ENCODE measurements around the gene CCDC174.
"Not testable (repeated sequence)": the region's sequence is repeated elsewhere in the genome, so short reads cannot be mapped to it uniquely, and the experiment has no call there.

Gene CCDC174

DNA sequence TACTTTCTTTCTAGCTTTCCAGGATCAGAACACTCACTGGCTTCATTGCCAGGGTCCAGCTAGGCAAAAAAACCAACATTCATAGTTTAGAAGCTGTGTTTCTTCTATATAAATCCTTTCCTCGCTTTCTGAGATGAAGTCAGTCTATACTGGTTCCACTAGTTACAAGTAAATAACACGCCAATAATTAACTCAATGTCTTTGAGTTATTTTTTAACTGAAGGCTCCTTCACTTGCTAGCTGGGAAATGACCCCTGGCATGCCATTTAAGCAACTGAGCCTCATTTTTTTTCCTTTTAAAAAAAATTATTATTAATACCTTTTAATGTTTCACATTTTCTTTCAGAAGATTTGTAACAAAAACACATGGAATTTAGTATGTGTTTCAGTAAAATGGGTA, 2.1 kb upstream of the CCDC174 start:
- DNase-seq (ENCODE audit: low read depth in 1 of 2, low spot score in 1 of 2): no peak

DNA sequence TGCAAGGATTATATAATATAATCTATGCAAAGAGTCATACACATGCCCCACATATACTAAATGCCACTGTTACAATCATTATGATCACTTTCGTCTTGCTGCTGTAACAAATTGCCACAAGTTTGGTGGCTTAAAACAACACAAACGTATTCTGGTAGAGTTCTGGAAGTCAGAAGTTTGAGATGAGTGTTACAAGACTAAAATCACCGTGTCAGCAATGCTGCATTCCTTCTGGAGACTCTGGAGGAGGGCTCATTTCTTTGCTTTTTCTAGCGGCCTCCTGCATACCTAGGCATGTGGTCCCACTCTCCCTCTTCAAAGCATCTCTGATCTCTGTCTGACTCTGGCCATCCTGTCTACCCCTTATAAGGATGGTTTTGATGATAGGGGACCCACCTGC, 1.4 kb upstream of the CCDC174 start:
- DNase-seq (ENCODE audit: low read depth in 1 of 2, low spot score in 1 of 2): no peak

DNA sequence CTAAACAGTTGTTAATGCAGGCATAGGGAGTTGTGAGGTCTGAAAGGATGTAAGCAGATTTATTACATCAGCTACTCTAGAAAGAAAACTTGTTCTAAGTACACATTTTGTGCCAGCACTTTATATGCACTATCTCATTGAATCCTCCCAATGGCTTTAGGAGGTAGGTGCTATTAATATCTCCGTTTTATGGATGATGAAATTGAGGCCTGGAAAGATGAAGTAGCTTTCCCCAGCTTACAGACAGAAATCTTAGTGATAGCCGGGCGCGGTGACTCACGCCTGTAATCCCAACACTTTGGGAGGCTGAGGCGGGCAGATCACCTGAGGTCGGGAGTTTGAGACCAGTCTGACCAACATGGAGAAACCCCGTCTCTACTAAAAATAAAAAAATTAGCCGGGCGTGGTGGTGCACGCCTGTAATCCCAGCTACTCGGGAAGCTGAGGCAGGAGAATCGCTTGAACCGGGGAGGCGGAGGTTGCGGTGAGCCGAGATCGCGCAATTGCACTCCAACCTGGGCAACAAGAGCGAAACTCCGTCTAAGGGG, 872 bp downstream of the CCDC174 start:
- DNase-seq (ENCODE audit: low read depth in 1 of 2, low spot score in 1 of 2): not testable (repeated sequence)

- no peak for DNase-seq (ENCODE audit: low read depth in 1 of 2, low spot score in 1 of 2)
These were observed 6.0 kb downstream of the CCDC174 start for GRCh38 chr3:14657579-14657978.

DNA sequence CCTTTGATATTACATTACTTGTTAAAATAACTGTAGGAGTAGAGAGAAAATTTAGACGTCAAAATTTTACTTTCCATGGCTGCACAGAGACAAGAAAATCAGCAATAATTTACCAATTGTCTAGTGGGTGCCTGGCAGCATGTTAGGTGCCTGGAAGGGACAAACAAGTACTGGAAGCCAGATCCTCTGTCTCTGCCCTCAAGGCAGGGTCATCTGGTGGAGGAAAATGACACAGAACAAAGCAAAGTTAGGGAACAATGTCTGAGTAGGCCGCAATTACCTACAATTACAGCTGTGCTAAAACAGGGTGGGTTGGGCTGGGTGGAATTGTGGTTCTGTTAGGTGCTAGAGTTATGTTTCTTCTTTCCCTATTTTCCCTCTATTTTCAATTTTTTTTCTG, 7.4 kb downstream of the CCDC174 start:
- DNase-seq (ENCODE audit: low read depth in 1 of 2, low spot score in 1 of 2): no peak

DNA sequence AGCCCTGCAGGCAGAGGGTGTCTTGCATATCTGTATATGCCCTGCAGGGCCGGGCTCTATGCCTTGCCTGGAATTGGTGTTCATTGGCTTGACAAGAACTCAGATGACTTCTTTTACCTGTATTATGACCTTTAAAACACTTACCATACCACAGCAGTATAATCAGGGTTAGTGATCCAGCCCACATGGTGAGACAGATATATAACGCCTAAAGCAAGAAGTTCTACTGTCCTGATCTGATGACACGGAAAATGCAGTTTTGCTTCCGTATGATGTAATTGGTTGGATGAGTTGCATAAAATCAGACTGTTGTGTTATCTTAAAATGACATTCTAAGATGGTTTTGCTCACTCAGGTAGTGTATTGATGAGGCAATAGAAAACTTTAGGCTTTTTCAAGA, 9.4 kb downstream of the CCDC174 start:
- no peak for DNase-seq (ENCODE audit: low read depth in 1 of 2, low spot score in 1 of 2)

DNA sequence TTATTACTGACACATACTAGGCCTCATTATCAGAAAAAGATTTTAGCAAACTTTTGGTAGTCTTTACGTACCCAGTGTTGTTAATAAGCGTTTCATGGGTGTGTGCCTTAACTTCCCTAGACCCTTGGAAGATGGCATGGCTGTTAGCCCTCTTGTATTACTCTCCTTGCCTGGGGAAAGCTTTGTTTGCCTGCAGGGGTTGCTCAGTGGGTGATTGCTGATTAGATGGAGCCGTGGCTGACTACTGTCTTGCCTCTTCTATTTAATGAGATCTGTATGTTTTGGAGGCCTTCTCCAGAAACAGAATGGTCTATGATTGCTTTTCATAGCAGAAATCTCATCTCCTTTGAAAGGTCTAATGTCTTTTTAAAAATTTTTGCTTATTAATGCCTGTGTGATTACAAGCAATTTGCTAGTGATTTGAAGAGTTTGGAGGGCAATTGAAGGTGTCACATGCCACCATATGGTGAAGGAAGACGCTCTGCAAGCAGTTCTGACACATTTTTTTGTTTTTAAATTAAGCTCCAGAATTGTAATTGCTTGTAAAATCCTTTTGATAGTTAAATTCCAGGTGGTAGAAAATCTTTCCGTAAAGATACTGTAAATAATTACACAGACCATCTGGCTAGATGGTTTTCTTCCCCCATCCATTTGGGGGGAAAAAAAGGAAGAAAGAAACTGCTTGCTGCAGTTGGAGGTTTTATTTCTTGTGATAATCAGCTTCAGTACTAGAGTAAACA, 12.0 kb downstream of the CCDC174 start:
- DNase-seq (ENCODE audit: low read depth in 1 of 2, low spot score in 1 of 2): no peak

GRCh38 chr3:14664170-14664569, 12.6 kb downstream of the CCDC174 start:
- DNase-seq (ENCODE audit: low read depth in 1 of 2, low spot score in 1 of 2): no peak

- DNase-seq (ENCODE audit: low read depth in 1 of 2, low spot score in 1 of 2): no peak
These were observed 21.0 kb downstream of the CCDC174 start for GRCh38 chr3:14672588-14672987.

DNA sequence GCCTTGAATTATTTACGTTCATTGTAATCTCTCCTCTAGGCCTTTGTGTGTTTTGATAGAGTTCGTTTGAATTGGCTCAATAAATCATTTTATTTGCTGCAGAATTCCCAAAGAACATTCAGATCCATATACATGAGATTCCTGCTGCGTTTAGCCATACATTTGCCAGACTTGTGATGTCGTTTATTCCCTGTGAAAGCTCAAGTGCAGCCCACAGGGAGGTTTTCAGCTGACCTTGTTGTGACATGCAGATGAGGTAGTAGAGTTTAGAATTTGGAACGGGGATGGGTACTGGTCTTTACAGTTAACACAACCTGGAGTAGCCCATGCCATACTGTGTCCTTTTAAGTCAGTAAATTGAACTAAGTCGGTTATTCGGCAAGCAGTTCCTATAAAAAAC, 23.3 kb downstream of the CCDC174 start, which contains the start of gene C3orf20:
C3orf20 (plus strand) TSS at position 301 of the 400 bp plus-strand sequence. CDS start 7,573 bp downstream, outside the sequence.
- no peak for DNase-seq (ENCODE audit: low read depth in 1 of 2, low spot score in 1 of 2)

- DNase-seq (ENCODE audit: low read depth in 1 of 2, low spot score in 1 of 2): no peak
These were observed 25.3 kb downstream of the CCDC174 start for GRCh38 chr3:14676881-14677280.

DNA sequence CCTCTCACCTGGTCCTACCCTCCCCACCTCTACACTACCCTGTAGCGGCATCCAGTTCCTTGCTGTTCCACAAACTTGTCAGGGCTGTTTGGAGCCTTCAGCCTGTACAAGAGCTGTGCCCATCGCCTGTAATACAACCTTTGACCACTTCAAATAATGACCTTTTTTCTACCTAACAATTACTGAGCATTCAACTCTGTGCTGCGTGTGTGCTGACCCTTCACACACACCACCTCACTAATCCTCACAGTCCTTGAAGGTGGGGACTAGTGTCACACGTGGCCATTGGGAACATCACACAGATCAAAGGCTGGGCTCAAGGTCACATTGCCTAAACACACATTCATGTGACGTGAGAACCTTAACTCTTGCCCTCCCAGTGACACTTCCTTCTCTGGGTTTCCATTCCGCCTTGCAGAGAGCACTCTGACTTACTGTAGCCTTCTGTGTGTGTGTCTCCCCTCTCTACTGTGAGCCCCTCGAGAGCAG, 26.5 kb downstream of the CCDC174 start:
- DNase-seq (ENCODE audit: low read depth in 1 of 2, low spot score in 1 of 2): no peak

GRCh38 chr3:14680115-14680514, 28.6 kb downstream of the CCDC174 start:
- DNase-seq (ENCODE audit: low read depth in 1 of 2, low spot score in 1 of 2): no peak

GRCh38 chr3:14680716-14681115, 29.2 kb downstream of the CCDC174 start:
- DNase-seq (ENCODE audit: low read depth in 1 of 2, low spot score in 1 of 2): no peak

DNA sequence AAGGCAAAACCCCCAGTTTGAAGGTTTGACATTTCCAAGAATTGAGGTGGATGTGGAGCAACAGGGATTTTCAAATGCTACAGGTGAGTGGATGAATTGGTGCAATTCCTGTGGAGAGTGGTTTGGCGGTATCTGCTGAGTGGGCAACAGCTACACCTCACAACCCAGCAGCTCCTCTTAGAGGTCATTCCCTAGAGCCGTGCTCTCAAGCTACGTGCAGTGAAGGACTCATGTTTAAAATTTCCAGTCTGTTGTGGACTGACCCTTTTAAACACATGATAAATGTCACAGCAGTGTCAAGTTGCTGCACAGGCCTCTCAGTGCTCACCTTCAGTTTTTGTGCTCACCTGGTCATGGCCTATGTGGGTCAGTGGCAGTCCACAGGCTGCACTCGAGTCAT, 32.9 kb downstream of the CCDC174 start:
- DNase-seq (ENCODE audit: low read depth in 1 of 2, low spot score in 1 of 2): no peak

GRCh38 chr3:14685179-14685578, 33.6 kb downstream of the CCDC174 start:
- DNase-seq (ENCODE audit: low read depth in 1 of 2, low spot score in 1 of 2): no peak

DNA sequence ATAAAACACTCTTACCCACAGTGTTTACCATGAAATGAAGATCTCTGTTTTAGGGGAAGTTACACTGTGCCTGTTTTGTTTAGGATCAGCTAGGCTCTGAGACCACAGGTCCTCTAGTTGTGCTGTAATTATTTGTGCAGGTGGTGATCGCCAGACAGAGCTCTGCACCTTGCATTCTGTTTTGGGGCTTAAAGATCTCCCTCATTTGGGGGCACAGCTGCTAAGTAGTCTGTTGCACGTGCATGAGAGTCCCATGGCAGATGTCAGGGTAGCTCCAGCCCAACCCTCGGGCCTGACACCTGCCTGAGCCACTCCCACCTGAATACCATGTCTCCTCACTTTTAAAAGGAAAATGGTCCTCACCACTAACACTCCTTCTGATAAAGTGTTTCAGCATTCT, 35.8 kb downstream of the CCDC174 start:
- DNase-seq (ENCODE audit: low read depth in 1 of 2, low spot score in 1 of 2): no peak

DNA sequence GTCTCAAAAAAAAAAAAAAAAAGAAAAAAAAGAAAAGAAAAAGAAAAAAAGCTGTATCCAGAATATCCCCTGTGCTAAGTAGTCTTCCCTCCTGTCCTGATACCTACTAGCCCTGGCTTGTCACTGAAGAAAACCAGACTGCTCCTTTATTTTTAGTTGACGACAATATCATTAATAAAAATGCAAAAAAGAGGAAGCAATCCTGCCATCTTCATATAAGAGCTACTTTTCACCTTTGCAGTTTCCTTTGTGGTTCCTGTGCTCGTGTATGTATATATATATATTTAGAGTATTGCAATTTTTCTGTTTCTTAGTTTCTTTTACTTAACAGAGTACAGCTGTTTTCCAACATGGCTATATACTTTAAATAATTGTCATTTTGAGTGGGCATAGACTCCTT, 37.0 kb downstream of the CCDC174 start:
- no peak for DNase-seq (ENCODE audit: low read depth in 1 of 2, low spot score in 1 of 2)

- DNase-seq (ENCODE audit: low read depth in 1 of 2, low spot score in 1 of 2): no peak
These were observed 37.9 kb downstream of the CCDC174 start for GRCh38 chr3:14689247-14689980.

GRCh38 chr3:14691239-14691638, 39.7 kb downstream of the CCDC174 start:
- no peak for DNase-seq (ENCODE audit: low read depth in 1 of 2, low spot score in 1 of 2)

DNA sequence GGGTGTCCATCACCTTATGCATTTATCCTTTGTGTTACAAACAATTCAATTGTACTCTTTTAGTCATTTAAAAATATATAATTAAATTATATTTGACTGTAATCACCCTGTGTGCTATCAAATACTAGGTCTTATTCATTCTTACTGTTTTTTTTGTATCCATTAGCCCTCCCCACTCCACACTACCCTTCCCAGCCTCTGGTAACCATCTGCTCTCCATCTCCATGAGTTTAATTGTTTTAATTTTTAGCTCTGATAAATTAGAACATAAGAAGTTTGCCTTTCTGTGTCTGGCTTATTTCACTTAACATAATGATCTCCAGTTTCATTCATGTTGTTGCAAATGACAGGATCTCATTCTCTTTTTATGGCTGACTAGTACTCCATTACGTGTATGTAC, 40.2 kb downstream of the CCDC174 start:
- no peak for DNase-seq (ENCODE audit: low read depth in 1 of 2, low spot score in 1 of 2)

- no peak for DNase-seq (ENCODE audit: low read depth in 1 of 2, low spot score in 1 of 2)
These were observed 47.2 kb downstream of the CCDC174 start for GRCh38 chr3:14698601-14699244.
